ENCODE data around the gene UBE3D.

GRCh38 chr6:82893889-82894652, 171.6 kb downstream of the UBE3D start:
- TF ChIP-seq, protein P1, sequence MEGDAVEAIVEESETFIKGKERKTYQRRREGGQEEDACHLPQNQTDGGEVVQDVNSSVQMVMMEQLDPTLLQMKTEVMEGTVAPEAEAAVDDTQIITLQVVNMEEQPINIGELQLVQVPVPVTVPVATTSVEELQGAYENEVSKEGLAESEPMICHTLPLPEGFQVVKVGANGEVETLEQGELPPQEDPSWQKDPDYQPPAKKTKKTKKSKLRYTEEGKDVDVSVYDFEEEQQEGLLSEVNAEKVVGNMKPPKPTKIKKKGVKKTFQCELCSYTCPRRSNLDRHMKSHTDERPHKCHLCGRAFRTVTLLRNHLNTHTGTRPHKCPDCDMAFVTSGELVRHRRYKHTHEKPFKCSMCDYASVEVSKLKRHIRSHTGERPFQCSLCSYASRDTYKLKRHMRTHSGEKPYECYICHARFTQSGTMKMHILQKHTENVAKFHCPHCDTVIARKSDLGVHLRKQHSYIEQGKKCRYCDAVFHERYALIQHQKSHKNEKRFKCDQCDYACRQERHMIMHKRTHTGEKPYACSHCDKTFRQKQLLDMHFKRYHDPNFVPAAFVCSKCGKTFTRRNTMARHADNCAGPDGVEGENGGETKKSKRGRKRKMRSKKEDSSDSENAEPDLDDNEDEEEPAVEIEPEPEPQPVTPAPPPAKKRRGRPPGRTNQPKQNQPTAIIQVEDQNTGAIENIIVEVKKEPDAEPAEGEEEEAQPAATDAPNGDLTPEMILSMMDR (IDR thresholded peaks at IDR 0.05; ENCODE audit: low read depth, low read length) = no peak
- TF ChIP-seq POLR2A (IDR thresholded peaks at IDR 0.05; ENCODE audit: extremely low read depth, insufficient read length) = no peak
- no peak for TF ChIP-seq MAX (IDR thresholded peaks at IDR 0.05; ENCODE audit: low read depth, low read length)
